Measurements from ENCODE around the gene FOXP2.
"Not testable (repeated sequence)": the region's sequence is repeated elsewhere in the genome, so short reads cannot be mapped to it uniquely, and the experiment has no call there.

Gene FOXP2

GRCh38 chr7:114422507-114423501, 8.2 kb downstream of the FOXP2 start:
- DNase-seq (ENCODE audit: low read depth in 2 of 2), result no peak

- no peak for DNase-seq (ENCODE audit: low read depth in 2 of 2)
Measured at GRCh38 chr7:114426382-114426781, 11.8 kb downstream of the FOXP2 start.

- no peak for DNase-seq (ENCODE audit: low read depth in 2 of 2)
Measured at GRCh38 chr7:114426824-114427223, 12.2 kb downstream of the FOXP2 start.

- no peak for DNase-seq (ENCODE audit: low read depth in 2 of 2)
Measured at GRCh38 chr7:114428211-114428610, 13.6 kb downstream of the FOXP2 start.

GRCh38 chr7:114431189-114431588, 16.6 kb downstream of the FOXP2 start:
- DNase-seq (ENCODE audit: low read depth in 2 of 2), result no peak

GRCh38 chr7:114432061-114432460, 17.4 kb downstream of the FOXP2 start:
- no peak for DNase-seq (ENCODE audit: low read depth in 2 of 2)

GRCh38 chr7:114432703-114433102, 18.1 kb downstream of the FOXP2 start:
- DNase-seq (ENCODE audit: low read depth in 2 of 2), result no peak

GRCh38 chr7:114439581-114439980, 25.0 kb downstream of the FOXP2 start:
- DNase-seq (ENCODE audit: low read depth in 2 of 2), result no peak

GRCh38 chr7:114440927-114441326, 26.3 kb downstream of the FOXP2 start:
- not testable (repeated sequence) for DNase-seq (ENCODE audit: low read depth in 2 of 2)

- no peak for DNase-seq (ENCODE audit: low read depth in 2 of 2)
Measured at GRCh38 chr7:114444196-114444595, 29.6 kb downstream of the FOXP2 start.

- DNase-seq (ENCODE audit: low read depth in 2 of 2), result no peak
Measured at GRCh38 chr7:114450431-114450830, 35.8 kb downstream of the FOXP2 start.

GRCh38 chr7:114459574-114459973, 45.0 kb downstream of the FOXP2 start:
- no peak for DNase-seq (ENCODE audit: low read depth in 2 of 2)

GRCh38 chr7:114460021-114460420, 45.4 kb downstream of the FOXP2 start:
- no peak for DNase-seq (ENCODE audit: low read depth in 2 of 2)

GRCh38 chr7:114466917-114467316, 52.3 kb downstream of the FOXP2 start:
- no peak for DNase-seq (ENCODE audit: low read depth in 2 of 2)

- no peak for DNase-seq (ENCODE audit: low read depth in 2 of 2)
Measured at GRCh38 chr7:114468844-114469243, 54.2 kb downstream of the FOXP2 start.

GRCh38 chr7:114472896-114473512, 58.4 kb downstream of the FOXP2 start:
- no peak for DNase-seq (ENCODE audit: low read depth in 2 of 2)

GRCh38 chr7:114478384-114478783, 63.8 kb downstream of the FOXP2 start:
- DNase-seq (ENCODE audit: low read depth in 2 of 2), result no peak

- no peak for DNase-seq (ENCODE audit: low read depth in 2 of 2)
Measured at GRCh38 chr7:114481999-114482398, 67.4 kb downstream of the FOXP2 start.

GRCh38 chr7:114484226-114484625, 69.6 kb downstream of the FOXP2 start:
- no peak for DNase-seq (ENCODE audit: low read depth in 2 of 2)

GRCh38 chr7:114487174-114487573, 72.6 kb downstream of the FOXP2 start:
- DNase-seq (ENCODE audit: low read depth in 2 of 2), result no peak

GRCh38 chr7:114488696-114489095, 74.1 kb downstream of the FOXP2 start:
- no peak for DNase-seq (ENCODE audit: low read depth in 2 of 2)

GRCh38 chr7:114497491-114497890, 82.9 kb downstream of the FOXP2 start:
- DNase-seq (ENCODE audit: low read depth in 2 of 2), result not testable (repeated sequence)
